NK-92 treated with Interleukin-12 subunit alpha and Interleukin-12 subunit beta, amount 100 ng/mL, for 24 hours (cell line): Measurements from ENCODE around the gene C3orf18.

Experiments used
- DNase-seq: peaks from one replicate; lab custom pipeline; 2025; lab: John Stamatoyannopoulos, UW

C3orf18 gene

DNA sequence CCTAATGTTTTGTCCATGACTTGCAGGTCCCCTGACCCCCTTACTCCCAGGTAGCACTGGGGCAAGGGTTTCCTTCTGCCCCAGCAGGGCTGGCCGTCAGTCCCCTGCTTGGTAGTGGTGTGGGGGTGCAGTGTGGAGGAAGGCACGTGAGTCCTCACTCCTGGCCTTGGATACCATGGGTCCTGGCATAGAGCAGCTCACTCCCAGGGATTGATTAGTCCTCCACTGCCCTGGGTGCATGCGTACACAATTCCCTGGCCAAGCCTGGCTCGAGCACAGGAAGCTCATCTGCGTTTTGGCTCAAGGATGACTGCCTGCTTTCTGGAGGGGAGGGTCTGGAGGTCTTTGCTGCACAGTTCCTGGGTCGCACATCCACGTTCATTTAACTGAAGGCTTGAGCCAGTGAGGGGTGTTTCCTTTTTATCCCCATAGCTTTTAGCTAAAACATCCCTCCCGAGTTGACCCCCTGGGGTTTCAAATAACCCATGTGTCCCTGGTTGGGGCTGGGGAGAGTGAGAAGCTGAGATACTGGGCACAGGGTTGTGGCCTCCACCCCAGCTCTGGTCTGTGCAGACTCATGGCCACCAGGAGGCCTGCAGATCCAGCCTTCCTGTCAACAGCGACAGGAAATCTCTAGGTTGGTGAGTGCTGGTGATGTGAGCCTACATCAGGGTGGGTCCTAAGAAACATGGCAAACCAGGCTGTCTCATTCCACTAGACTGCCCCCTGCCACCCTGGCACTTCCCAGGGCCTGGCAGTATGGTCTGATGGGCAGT is 13.3 kb upstream of the C3orf18 start:
- no peak for DNase-seq

DNA sequence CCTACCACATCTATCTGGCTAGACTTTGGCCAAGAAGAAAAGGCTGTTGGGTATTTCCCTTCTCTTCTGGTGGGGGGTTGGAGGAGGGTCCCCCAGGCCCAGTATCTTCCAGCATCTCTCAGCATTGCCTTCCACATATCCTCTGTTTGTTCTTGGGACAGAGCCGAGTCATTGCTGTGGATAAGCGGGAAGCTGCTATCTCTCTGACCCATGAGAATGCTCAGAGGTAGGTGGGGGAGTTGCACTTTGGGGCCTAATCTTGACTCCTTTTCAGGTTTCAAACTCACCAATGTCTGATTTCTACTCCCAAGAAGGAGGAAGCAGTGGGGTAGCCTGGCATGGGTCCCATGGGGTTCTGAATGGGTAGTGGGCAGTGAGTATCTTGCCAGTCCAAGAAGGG is 9.8 kb upstream of the C3orf18 start:
- no peak for DNase-seq

DNA sequence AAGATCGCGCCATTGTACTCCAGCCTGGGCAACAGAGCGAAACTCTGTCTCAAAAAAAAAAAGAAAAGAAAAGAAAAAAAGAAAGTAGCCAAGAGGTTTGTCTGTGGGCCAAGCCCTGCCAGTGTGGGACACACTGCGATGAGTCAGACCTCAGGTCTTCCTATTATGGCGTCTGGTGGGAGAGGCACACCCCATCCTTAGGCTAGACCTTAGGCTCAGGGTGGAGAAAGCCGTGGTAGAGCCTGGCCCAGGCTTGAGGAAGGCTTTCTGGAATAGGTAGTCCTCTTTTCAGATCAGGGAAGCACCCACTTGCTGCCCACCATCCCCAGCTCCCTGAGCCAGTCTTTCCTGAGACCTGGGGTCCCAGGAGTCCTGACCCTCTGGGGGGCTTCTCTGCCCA is 7.8 kb upstream of the C3orf18 start:
- DNase-seq = no peak

DNA sequence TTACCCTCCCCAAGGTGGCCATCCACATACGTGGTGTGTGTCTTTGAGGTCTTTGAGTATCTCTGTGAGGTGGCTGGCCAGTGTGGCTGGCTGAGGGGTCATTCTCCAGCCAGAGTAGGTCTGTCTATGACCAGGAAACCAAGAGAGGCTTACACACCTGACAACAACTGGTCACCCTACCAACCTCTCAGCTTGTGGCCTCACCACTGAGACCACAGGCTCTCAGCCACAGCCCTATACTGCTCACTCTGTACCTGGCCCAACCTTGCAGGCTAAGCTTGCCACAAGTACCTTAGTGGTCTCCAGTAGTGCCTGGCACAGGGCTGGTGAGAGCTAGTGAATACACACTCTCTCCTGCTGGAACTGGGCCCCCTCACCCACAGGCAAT is 6.9 kb upstream of the C3orf18 start:
- DNase-seq = peak; percentile 43

DNA sequence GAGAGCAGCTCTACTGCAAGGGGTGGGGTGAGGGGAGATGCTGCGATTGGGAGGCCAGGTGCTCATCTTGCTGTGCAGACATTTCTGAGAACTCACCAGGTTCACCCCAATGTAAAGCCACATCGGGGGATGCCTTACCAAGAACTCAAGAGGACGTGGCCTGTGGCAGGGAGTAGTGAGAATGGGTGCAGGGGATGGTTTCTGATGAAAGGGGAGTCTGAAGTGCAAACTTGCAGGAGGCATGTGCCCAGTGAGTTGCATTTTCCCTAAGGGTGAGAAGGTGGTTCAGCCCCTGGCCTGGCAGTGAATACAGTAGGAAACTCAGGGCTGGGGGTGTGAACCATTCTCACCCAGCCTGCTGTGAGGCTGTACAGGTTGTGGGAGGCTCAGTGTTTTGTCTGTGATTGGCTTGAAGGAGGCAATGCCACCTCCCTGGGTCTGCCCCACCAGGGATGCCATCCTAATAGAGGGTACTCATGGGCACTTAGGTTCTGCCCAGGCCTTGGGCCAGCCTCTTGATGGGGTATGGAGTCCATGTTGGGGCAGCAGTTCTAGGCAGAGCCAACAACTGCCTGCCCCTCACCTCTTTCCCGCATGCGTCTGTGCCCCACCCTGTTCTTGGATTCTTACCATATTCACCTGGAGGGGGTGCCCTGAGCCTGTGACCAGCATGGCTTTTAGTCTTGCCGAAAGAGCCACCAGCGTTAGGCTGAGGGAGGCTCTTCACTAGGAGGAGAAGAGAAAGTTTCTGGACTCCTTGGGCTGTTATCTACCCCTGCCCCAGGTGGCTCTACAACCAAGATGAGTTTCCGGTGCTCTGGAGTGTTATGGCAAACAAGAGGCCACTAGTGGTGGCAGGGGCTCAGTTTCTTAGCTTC is 6.3 kb upstream of the C3orf18 start:
- DNase-seq = peak; percentile 74

DNA sequence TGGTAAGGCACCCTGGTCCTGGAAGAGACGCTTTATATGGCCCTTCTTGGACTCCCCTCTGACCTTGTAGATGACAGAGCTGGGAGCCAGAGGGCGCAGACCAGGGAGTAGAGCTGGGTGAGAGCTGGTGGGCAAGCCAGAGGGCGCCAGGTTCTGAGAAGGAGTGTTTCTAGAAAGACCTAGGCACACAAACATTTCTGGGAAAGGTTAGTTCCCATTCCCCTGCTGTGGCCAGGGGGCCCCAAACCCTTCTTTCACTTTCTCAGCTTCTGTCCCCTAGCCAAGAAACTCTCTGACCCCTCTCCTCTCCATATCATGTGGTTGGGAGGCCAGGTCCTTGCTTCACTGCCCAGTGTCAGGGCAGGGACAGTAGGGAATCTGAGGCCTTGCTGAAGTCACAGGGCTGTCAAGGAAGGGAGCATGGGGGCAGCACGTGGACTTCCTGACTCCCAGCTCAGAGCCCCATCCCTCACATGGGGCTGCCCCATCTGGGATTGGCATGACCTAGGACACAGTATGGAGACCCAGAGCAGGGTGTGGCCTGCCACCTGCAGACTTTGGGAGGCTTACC is 5.3 kb upstream of the C3orf18 start:
- DNase-seq = peak; percentile 40

DNA sequence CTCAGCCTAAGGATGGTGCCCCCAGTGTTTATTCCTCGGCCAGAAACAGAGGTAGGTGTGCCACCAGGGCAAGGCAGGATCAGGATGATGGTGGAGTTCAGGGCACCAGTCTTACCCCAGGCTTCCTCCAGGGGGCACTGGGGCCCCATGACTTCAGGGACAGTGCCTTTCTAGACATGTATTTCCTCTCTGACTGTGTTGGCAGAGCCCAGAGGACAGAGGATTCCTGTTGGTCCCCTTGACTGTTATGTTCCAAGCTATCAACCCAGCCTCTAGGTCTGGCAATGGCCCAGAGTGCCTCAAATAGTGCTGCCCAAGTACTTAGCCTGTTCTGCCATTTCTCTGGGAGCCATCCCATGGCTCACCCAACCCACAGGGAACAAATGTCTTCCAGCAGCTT is 4.6 kb upstream of the C3orf18 start:
- DNase-seq = peak; percentile 54

DNA sequence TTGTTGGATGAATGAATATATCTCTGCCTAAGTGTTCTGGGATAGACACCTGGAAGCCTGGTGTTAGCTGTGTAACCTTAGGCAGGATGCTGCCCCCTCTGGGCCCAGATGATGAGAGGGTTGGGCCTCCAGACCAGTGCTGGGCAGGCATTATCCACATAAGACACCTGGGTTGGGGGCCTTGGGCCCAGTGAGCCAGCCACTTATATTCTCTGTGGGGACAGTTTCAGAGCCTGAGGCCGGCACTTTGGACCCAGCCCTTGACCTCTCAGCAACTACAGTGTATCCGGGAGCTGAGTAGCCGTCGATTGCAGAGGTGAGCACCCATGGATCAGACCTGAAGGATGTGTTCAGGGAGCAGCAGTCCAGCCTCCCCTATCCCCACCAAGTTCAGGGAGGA is 3.9 kb upstream of the C3orf18 start:
- no peak for DNase-seq

DNA sequence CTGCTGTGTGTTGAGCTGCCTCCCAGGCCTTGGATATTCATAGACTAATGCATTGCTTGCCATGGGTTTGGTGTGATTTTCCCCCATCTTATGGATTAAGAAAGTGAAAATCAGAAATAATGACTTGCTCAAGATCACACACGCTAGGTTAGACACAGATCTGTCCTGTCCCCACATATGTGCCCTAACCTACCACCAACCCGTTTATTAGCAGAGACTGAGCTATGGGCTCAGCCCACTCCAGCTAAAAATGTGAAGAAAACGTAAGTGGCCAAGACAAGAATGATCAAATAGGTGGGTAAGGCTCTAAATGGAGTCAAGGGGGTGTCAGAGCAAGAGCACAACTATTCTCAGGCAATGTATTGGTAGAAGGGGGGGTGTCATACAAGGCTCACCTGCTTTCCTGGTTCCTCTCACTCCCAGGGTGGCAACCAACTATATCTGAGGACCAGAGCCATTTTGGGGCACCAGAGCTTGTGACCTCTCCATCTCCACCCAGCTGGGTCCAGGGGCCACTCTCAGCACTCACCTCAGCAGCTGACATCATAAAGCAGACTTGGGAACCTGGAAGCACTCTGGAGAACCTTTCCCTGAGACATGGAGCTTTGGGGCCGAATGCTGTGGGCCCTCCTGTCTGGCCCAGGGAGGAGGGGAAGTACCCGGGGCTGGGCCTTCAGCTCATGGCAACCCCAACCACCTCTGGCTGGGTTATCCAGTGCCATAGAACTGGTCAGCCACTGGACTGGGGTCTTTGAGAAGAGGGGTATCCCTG is 3.1 kb upstream of the C3orf18 start:
- no peak for DNase-seq

DNA sequence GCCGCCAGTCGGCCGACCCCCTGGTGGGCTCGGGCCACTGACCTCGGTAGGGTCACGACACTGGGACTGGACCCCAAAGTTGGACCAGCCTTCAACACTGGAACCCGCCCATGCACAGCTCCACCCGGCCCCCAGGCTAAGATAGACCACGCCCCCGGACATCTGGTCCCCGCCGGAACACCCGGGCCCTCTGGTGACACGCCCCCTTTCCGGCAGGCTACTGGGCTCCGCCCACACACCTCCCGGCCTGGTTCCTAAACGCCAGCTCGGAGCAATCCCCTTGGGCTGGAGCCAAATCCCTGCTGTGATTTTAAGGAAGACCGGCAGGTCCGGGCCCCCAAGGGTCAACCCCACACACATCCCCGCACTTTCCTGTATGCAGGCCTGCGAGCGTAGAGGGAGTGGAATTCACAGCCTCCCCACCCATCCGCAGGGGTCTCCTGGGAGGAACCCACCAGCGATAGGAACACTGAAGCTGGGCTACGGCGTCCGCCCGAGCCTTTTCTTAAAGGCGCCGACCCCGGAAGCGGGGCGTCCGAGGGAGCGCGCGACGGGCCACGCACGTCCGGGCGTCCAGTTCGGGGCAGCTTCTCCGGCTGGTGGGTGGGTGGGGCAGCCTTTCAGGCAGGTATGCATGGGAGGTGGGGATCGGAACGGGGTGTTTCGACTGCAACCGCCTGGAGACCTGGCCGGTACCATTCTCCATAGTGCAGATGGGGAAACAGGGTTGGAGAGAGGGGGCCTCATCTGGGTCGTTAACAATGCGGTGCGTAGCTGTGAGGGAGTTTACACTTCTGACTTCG is 1.6 kb upstream of the C3orf18 start, which contains the start of gene HEMK1:
Gene HEMK1, plus strand, starts transcription at position 576 of the 803 bp plus-strand sequence. CDS start 1,583 bp downstream, outside the sequence.
- DNase-seq = peak; percentile 93

DNA sequence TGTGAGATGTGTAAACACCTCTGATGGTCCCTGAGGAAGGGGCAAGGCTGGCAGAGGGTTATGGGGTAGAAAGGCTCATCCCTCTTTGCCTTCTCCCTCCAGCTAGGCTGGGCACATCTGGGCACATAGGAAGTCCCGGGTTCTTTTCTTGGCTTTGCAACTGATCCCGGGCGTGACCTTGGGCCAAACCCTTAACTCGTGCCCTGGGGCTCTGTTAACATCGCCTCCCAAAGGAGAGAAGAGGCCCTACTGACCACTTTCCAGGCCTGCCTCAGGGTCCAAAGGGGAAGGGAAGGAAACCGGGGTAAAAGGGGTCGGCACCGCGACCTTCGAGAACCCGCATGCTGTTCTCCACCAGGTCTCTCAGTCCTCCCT is 549 bp downstream of the C3orf18 start:
- no peak for DNase-seq

DNA sequence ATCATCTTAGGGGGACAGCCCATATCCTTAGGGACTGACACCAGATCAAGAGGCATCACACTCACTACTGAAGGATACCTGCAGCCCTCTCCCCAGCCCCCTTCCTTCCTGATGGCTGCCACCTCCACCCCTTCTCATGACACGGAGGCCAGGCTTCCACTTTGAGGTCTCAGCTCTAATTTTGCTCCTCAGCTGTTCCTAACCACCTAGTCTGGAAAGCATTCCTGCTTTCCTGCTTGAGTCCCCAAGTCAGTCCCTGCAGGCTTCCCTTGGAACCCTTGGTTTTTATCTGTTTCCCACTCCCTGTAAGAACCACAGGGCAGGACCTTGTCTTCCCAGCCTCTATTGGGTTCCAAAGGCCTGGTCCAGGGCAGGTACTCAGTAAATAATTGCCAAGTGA is 3.2 kb downstream of the C3orf18 start:
- no peak for DNase-seq

DNA sequence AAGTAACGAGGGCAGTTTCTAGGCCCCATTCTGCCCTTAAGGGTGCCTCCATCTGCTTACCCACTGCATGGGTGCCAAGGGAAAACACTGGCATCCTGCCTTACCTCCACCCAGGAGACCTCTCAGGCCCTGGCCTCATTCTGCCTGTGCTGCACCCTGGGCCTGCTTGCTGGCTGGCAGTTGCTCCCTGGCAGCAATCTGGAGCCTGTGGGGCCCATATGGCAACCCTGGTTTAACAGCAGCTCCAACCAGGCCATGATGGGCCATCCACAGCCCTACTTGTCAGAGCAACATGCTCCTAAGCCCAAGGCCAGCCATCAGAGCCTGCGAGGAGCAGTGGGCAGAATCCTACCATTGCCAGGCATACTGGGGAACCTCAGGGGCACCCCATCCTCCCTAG is 3.7 kb downstream of the C3orf18 start:
- no peak for DNase-seq

DNA sequence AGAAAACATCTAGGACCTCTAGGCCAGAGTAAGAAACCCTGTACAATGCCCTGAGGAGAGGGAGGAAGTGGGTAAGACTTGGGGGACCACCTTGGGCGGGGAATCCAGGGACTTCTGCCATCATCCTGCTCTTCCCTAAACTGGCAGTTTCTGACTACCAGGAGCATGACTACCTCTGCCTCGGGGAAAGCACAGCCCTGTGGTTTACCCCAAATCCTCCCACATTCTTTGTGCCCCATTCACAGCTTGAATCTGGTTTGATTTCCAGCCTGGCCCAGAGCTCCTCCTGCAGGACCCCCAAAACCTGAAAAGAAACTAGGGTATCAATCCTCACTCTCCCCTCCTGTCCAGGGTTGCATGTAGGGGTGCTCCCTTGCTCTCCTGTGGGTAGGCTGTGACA is 4.7 kb downstream of the C3orf18 start:
- DNase-seq = no peak

DNA sequence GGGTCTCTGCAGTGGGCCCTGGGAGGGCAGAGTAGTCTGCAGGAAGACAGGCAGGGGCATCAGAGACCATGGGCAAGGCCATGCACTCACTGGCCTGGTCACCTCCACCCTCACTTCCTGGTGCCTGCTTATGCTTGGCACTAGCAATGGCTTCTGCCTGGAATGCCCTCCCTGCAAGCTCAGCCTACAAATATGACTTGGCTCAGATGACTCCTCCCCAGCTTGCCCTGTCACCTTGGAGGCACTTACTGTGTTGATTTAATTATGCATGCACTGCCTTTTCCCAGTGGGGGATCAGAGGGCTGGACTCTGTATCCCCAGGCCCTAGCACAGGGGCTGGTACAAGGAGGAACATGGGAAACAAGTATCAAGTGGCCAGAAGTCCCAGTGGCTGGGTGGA is 7.8 kb downstream of the C3orf18 start:
- DNase-seq = no peak

DNA sequence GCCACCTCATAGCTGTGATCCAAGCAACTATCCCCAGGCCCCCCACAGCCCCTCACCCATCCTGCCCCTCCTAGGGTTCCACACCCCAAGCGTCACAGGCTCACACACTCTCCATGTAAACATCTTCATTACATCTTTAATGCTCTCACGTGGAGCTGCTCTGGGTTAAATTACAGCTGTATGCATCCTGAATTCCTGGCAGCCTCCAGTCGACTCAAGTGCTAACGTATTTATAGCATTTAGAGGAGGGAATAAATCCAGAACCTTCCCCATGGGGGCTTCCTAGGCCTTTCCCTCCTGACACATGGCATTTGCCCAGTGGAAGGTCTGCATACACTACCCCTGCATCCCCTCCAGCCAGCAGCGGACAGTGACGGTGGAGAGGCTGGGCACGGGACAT is 9.6 kb downstream of the C3orf18 start:
- no peak for DNase-seq

DNA sequence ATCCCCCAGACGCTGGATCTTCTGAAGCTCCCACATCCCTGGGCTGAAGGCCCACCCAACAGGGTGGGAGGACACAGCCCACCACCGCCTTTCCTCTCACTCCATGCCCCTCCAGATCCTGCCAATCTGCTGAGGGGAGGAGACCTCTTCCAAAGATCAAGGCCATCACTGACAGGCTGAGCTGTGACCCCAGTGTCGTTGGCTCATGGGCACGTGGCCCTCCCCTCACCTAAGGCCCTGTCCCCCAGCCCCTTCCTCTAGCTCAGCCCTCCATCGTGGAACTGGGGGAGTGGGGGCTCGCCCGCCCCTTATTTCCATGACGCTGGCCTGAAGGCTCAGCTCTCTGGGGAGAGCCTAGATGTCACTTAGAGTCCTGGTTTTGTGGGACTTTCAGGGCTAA is 10.4 kb downstream of the C3orf18 start:
- DNase-seq = no peak

DNA sequence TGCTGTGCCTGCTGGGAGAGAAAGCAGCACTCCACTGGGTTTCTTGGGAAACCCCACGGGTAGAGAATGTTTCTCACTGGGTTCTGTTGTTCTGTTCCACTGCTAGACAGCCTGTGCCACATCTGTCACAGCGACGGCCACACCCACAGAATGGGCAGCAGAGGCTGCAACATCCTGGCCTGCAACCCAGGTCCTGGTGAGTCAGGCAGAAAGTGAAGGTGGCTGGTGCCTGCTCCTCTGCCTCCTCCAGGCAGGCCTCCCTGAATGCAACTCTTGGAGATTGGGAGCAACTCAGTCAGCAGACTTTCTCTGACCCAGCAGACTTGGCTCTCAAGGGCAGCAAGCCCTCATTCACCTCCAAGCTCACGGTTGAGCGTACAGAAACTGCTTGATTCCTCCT is 13.0 kb downstream of the C3orf18 start:
- DNase-seq = peak; percentile 15

DNA sequence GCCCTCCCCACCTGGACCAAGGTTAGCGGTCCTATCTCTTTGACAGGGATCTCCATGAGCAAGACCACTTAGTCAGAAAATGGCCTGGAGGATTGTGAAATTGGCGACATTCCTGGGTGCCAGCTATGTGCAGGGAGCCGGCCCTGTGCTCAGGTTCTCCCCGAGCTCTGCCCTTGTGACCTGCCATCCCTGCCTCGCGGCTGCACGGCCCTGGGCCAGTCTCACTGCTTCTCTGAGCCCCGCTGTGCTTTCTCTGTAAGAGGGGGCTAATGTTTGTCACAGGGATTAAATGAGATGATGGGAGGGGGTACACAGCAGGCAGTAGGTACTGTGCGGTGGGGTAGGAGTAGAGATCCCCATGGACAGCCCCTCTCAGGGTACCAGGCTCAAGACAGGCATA is 14.9 kb downstream of the C3orf18 start:
- DNase-seq = no peak

DNA sequence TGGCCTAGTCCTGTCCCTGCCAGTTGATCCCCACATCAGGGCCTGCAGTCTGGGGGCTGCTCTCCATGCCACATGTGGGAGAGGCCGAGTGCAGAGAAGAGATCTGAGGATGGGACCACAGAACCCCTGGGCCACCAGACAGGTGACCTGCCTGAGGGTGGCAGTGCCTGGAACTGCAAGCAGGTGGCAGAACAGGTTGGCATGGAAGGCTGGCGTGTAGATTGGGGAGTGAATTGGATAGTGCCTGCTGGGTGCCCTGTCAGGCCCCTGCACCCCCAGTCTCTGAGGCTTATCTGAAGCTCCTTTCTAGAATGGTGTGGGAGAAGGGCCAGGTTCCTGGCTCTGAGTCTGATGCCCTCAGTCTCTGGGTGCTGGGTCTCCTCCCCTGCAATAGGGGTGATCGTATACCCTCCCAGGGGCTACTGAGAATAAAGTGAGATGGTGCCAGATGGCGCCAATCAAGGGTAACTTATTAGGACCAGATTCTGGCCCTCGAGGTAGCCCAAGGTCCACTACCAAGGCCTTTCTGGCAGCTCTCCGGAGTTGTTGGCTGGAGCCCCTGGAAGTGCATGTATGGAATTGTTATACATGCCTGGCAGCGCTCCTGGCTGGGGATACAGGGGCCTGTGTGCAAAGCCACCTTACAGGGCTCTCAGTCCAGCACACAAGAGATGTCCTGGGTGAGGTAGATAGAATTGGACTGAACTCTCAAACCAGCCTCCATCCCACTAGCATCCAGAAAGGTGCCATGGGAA is 15.7 kb downstream of the C3orf18 start:
- DNase-seq = no peak
